ENCODE results near the gene PRDM10.

Gene PRDM10

GRCh38 chr11:129932381-129933067, 70.1 kb downstream of the PRDM10 start:
- TF ChIP-seq TAF1 (IDR thresholded peaks at IDR 0.05; ENCODE audit: borderline replicate concordance, insufficient read depth, low read length), result no peak
- no peak for TF ChIP-seq REST (IDR thresholded peaks at IDR 0.05; ENCODE audit: insufficient read depth in 1 of 2, low read depth in 2 of 2, low read length in 2 of 2)
- no peak for TF ChIP-seq SIN3A (IDR thresholded peaks at IDR 0.05; ENCODE audit: borderline replicate concordance, insufficient read depth, low read length)
- TF ChIP-seq FOXP2 (optimal IDR thresholded peaks at IDR 0.05; ENCODE audit: borderline replicate concordance, extremely low read depth, extremely low read length, insufficient read depth), result no peak
- no peak for TF ChIP-seq POLR2AphosphoS5 (IDR thresholded peaks at IDR 0.05; ENCODE audit: low read depth, low read length)

- TF ChIP-seq FOXP2 (optimal IDR thresholded peaks at IDR 0.05; ENCODE audit: borderline replicate concordance, extremely low read depth, extremely low read length, insufficient read depth), result no peak
- no peak for TF ChIP-seq REST (IDR thresholded peaks at IDR 0.05; ENCODE audit: insufficient read depth in 1 of 2, low read depth in 2 of 2, low read length in 2 of 2)
- TF ChIP-seq SIN3A (IDR thresholded peaks at IDR 0.05; ENCODE audit: borderline replicate concordance, insufficient read depth, low read length), result no peak
- no peak for TF ChIP-seq POLR2AphosphoS5 (IDR thresholded peaks at IDR 0.05; ENCODE audit: low read depth, low read length)
- TF ChIP-seq TAF1 (IDR thresholded peaks at IDR 0.05; ENCODE audit: borderline replicate concordance, insufficient read depth, low read length), result no peak
These were observed 71.9 kb downstream of the PRDM10 start for GRCh38 chr11:129930743-129931142.

GRCh38 chr11:129930296-129930695, 72.3 kb downstream of the PRDM10 start:
- TF ChIP-seq TAF1 (IDR thresholded peaks at IDR 0.05; ENCODE audit: borderline replicate concordance, insufficient read depth, low read length), result no peak
- TF ChIP-seq REST (IDR thresholded peaks at IDR 0.05; ENCODE audit: insufficient read depth in 1 of 2, low read depth in 2 of 2, low read length in 2 of 2), result no peak
- no peak for TF ChIP-seq POLR2AphosphoS5 (IDR thresholded peaks at IDR 0.05; ENCODE audit: low read depth, low read length)
- TF ChIP-seq SIN3A (IDR thresholded peaks at IDR 0.05; ENCODE audit: borderline replicate concordance, insufficient read depth, low read length), result no peak
- no peak for TF ChIP-seq FOXP2 (optimal IDR thresholded peaks at IDR 0.05; ENCODE audit: borderline replicate concordance, extremely low read depth, extremely low read length, insufficient read depth)

GRCh38 chr11:129929721-129930120, 72.9 kb downstream of the PRDM10 start:
- TF ChIP-seq TAF1 (IDR thresholded peaks at IDR 0.05; ENCODE audit: borderline replicate concordance, insufficient read depth, low read length) (no peak), SIN3A (IDR thresholded peaks at IDR 0.05; ENCODE audit: borderline replicate concordance, insufficient read depth, low read length) (no peak), FOXP2 (optimal IDR thresholded peaks at IDR 0.05; ENCODE audit: borderline replicate concordance, extremely low read depth, extremely low read length, insufficient read depth) (no peak), POLR2AphosphoS5 (IDR thresholded peaks at IDR 0.05; ENCODE audit: low read depth, low read length) (no peak), REST (IDR thresholded peaks at IDR 0.05; ENCODE audit: insufficient read depth in 1 of 2, low read depth in 2 of 2, low read length in 2 of 2) (no peak)
